ENCODE results near the gene SPPL3. TPM values are rescaled to one million over a fixed set of nuclear protein-coding genes. Genes with fewer than 3 reads are reported as not detected.

Gene SPPL3
- total and polyA plus RNA-seq, 2 experiments from 2014 or later: 10.9 to 27.8 TPM

- TF ChIP-seq, protein P1, sequence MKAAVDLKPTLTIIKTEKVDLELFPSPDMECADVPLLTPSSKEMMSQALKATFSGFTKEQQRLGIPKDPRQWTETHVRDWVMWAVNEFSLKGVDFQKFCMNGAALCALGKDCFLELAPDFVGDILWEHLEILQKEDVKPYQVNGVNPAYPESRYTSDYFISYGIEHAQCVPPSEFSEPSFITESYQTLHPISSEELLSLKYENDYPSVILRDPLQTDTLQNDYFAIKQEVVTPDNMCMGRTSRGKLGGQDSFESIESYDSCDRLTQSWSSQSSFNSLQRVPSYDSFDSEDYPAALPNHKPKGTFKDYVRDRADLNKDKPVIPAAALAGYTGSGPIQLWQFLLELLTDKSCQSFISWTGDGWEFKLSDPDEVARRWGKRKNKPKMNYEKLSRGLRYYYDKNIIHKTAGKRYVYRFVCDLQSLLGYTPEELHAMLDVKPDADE (IDR thresholded peaks at IDR 0.05): no peak
- TF ChIP-seq, protein P2, sequence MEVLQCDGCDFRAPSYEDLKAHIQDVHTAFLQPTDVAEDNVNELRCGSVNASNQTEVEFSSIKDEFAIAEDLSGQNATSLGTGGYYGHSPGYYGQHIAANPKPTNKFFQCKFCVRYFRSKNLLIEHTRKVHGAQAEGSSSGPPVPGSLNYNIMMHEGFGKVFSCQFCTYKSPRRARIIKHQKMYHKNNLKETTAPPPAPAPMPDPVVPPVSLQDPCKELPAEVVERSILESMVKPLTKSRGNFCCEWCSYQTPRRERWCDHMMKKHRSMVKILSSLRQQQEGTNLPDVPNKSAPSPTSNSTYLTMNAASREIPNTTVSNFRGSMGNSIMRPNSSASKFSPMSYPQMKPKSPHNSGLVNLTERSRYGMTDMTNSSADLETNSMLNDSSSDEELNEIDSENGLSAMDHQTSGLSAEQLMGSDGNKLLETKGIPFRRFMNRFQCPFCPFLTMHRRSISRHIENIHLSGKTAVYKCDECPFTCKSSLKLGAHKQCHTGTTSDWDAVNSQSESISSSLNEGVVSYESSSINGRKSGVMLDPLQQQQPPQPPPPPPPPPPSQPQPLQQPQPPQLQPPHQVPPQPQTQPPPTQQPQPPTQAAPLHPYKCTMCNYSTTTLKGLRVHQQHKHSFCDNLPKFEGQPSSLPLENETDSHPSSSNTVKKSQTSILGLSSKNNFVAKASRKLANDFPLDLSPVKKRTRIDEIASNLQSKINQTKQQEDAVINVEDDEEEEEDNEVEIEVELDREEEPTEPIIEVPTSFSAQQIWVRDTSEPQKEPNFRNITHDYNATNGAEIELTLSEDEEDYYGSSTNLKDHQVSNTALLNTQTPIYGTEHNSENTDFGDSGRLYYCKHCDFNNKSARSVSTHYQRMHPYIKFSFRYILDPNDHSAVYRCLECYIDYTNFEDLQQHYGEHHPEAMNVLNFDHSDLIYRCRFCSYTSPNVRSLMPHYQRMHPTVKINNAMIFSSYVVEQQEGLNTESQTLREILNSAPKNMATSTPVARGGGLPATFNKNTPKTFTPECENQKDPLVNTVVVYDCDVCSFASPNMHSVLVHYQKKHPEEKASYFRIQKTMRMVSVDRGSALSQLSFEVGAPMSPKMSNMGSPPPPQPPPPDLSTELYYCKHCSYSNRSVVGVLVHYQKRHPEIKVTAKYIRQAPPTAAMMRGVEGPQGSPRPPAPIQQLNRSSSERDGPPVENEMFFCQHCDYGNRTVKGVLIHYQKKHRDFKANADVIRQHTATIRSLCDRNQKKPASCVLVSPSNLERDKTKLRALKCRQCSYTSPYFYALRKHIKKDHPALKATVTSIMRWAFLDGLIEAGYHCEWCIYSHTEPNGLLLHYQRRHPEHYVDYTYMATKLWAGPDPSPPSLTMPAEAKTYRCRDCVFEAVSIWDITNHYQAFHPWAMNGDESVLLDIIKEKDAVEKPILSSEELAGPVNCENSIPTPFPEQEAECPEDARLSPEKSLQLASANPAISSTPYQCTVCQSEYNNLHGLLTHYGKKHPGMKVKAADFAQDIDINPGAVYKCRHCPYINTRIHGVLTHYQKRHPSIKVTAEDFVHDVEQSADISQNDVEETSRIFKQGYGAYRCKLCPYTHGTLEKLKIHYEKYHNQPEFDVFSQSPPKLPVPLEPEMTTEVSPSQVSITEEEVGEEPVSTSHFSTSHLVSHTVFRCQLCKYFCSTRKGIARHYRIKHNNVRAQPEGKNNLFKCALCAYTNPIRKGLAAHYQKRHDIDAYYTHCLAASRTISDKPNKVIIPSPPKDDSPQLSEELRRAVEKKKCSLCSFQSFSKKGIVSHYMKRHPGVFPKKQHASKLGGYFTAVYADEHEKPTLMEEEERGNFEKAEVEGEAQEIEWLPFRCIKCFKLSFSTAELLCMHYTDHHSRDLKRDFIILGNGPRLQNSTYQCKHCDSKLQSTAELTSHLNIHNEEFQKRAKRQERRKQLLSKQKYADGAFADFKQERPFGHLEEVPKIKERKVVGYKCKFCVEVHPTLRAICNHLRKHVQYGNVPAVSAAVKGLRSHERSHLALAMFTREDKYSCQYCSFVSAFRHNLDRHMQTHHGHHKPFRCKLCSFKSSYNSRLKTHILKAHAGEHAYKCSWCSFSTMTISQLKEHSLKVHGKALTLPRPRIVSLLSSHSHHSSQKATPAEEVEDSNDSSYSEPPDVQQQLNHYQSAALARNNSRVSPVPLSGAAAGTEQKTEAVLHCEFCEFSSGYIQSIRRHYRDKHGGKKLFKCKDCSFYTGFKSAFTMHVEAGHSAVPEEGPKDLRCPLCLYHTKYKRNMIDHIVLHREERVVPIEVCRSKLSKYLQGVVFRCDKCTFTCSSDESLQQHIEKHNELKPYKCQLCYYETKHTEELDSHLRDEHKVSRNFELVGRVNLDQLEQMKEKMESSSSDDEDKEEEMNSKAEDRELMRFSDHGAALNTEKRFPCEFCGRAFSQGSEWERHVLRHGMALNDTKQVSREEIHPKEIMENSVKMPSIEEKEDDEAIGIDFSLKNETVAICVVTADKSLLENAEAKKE (CRISPR knock-in tag; IDR thresholded peaks at IDR 0.05): no peak
- TF ChIP-seq, protein P3, sequence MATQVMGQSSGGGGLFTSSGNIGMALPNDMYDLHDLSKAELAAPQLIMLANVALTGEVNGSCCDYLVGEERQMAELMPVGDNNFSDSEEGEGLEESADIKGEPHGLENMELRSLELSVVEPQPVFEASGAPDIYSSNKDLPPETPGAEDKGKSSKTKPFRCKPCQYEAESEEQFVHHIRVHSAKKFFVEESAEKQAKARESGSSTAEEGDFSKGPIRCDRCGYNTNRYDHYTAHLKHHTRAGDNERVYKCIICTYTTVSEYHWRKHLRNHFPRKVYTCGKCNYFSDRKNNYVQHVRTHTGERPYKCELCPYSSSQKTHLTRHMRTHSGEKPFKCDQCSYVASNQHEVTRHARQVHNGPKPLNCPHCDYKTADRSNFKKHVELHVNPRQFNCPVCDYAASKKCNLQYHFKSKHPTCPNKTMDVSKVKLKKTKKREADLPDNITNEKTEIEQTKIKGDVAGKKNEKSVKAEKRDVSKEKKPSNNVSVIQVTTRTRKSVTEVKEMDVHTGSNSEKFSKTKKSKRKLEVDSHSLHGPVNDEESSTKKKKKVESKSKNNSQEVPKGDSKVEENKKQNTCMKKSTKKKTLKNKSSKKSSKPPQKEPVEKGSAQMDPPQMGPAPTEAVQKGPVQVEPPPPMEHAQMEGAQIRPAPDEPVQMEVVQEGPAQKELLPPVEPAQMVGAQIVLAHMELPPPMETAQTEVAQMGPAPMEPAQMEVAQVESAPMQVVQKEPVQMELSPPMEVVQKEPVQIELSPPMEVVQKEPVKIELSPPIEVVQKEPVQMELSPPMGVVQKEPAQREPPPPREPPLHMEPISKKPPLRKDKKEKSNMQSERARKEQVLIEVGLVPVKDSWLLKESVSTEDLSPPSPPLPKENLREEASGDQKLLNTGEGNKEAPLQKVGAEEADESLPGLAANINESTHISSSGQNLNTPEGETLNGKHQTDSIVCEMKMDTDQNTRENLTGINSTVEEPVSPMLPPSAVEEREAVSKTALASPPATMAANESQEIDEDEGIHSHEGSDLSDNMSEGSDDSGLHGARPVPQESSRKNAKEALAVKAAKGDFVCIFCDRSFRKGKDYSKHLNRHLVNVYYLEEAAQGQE (IDR thresholded peaks at IDR 0.05; ENCODE audit: unreplicated experiment): no peak
Observed at GRCh38 chr12:120738252-120739030, 165.7 kb downstream of the SPPL3 start (continued).

Measured in GM23338 (cell line).